GM12873 (cell line): ENCODE data around the gene ATP9A.

ENCODE experiments used
- CTCF ChIP-seq: IDR thresholded peaks from 2 replicates; pipeline ENCODE4 v1.5.1; 2012; ENCODE audit warnings: low read depth, mild to moderate bottlenecking, moderate library complexity, low read length, control low read depth; ENCODE audit not compliant: insufficient read depth; ENCODE audit errors: missing control alignments

Gene ATP9A

GRCh38 chr20:51586005-51586440 lies 182.2 kb downstream of the ATP9A start:
- no peak for TF ChIP-seq CTCF

GRCh38 chr20:51585148-51585547 lies 183.0 kb downstream of the ATP9A start:
- TF ChIP-seq CTCF: no peak

GRCh38 chr20:51584737-51585136 lies 183.5 kb downstream of the ATP9A start:
- TF ChIP-seq CTCF: no peak

- TF ChIP-seq CTCF: no peak
These were observed 184.1 kb downstream of the ATP9A start for GRCh38 chr20:51584116-51584515.

- TF ChIP-seq CTCF: no peak
These were observed 184.7 kb downstream of the ATP9A start for GRCh38 chr20:51583499-51583898.

DNA sequence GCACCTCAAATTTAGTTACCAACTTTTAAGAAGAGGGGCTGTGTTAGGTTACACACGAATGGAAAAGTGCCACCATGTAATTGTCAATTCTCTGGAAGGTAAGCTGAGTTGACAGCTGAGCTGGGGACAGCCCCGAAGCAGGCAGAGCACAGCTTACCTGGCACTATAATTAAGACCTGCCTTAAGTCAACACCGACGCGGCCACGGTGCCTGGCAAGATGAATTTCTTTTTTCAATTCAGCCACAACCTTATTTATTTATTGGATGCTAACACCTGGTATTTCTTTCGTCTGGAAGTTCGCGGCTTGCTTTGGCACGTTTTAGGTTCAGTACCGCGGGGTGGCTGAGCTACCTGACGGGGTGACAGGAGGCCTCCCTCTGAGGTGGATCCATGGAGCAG lies 185.1 kb downstream of the ATP9A start:
- no peak for TF ChIP-seq CTCF

DNA sequence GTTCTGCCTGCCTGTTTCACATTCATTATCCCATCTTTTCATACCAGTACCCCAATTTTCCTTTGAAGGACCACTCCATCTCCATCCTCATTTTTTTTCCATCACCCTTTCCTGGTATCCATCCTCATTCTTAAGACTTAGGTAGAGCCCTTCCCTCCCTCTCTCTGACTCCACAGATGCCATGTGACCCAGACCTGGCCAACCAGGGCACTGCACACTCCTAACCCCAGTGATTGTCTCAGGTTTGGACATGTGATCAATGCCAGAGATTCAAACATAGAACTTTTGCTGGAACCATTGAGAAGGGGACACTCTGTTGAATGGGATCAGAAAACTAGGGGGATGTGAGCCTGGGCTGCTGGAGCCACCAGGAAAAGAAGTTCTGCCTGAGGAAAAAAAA lies 186.6 kb downstream of the ATP9A start:
- no peak for TF ChIP-seq CTCF
